MM.1S (cell line): ENCODE results near the gene BYSL.

Experiments used
- DNase-seq: peaks from one replicate; pipeline ENCODE4 v3.0.0-alpha.2; 2015
- H2AFZ ChIP-seq: fragments of 300-600 bp; sonication (generic); 2 replicates; pipeline ENCODE4 v1.6.0; 2016; ENCODE audit warnings: antibody characterized with exemption, low read length
- H3F3A ChIP-seq: fragments of 300-600 bp; sonication (generic); 2 replicates; pipeline ENCODE4 v1.6.1; 2016; ENCODE audit warnings: mild to moderate bottlenecking, antibody characterized with exemption, low read length, moderate library complexity, mixed read lengths; ENCODE audit not compliant: insufficient read depth
- H3K27ac ChIP-seq: fragments of 300-600 bp; sonication (generic); 2 replicates; pipeline ENCODE4 v1.5.1; 2016; ENCODE audit warnings: mild to moderate bottlenecking, low read length
- H3K27me3 ChIP-seq: fragments of 300-600 bp; sonication (generic); replicated peaks from 2 replicates; pipeline ENCODE4 v1.6.0; 2016; ENCODE audit warnings: low read length; ENCODE audit not compliant: insufficient read depth
- H3K36me3 ChIP-seq: fragments of 300-600 bp; sonication (generic); replicated peaks from 2 replicates; pipeline ENCODE4 v1.6.1; 2016; ENCODE audit warnings: mild to moderate bottlenecking, low read length, mixed read lengths; ENCODE audit not compliant: insufficient read depth
- H3K4me1 ChIP-seq: fragments of 300-600 bp; sonication (generic); 2 replicates; pipeline ENCODE4 v1.6.1; 2016; ENCODE audit warnings: low read length, mixed read lengths
- H3K4me2 ChIP-seq: fragments of 300-600 bp; sonication (generic); 2 replicates; pipeline ENCODE4 v1.6.0; 2016; ENCODE audit warnings: low read depth, low read length
- H3K4me3 ChIP-seq: fragments of 300-600 bp; sonication (generic); 2 replicates; pipeline ENCODE4 v1.5.1; 2016; ENCODE audit warnings: low read length, mixed read lengths
- H3K79me2 ChIP-seq: fragments of 300-600 bp; sonication (generic); 2 replicates; pipeline ENCODE4 v1.6.1; 2016; ENCODE audit warnings: mixed run types, low read length, mixed read lengths
- H3K9ac ChIP-seq: fragments of 300-600 bp; sonication (generic); 2 replicates; pipeline ENCODE4 v1.6.1; 2016; ENCODE audit warnings: low read length, mixed read lengths
- H3K9me2 ChIP-seq: fragments of 300-600 bp; sonication (generic); replicated peaks from 2 replicates; pipeline ENCODE4 v1.6.1; 2016; ENCODE audit warnings: mild to moderate bottlenecking, low read length, mixed read lengths; ENCODE audit not compliant: insufficient read depth
- H3K9me3 ChIP-seq: fragments of 300-600 bp; sonication (generic); replicated peaks from 2 replicates; pipeline ENCODE4 v1.6.1; 2016; ENCODE audit warnings: mild to moderate bottlenecking, low read length, mixed read lengths; ENCODE audit not compliant: insufficient read depth
- H4K20me1 ChIP-seq: fragments of 300-600 bp; sonication (generic); 2 replicates; pipeline ENCODE4 v1.6.1; 2016; ENCODE audit warnings: mild to moderate bottlenecking, low read length, moderate library complexity, mixed read lengths; ENCODE audit not compliant: insufficient read depth
- EZH2 ChIP-seq: fragments of 300-600 bp; sonication (generic); optimal IDR thresholded peaks from 2 replicates; pipeline ENCODE3; 2017; ENCODE audit warnings: low read depth, mild to moderate bottlenecking, antibody characterized with exemption, low read length, mixed read lengths
- EZH2phosphoT487 ChIP-seq: fragments of 300-600 bp; sonication (generic); IDR thresholded peaks from 2 replicates; pipeline ENCODE4 v1.6.1; 2018; ENCODE audit warnings: antibody characterized with exemption, low read length
- TF ChIP-seq, protein P1 (sequence below): fragments of 300-600 bp; sonication (generic); IDR thresholded peaks from 2 replicates; pipeline ENCODE4 v1.5.1; 2016; ENCODE audit warnings: antibody characterized with exemption, low read length, mixed read lengths

Gene BYSL

DNA sequence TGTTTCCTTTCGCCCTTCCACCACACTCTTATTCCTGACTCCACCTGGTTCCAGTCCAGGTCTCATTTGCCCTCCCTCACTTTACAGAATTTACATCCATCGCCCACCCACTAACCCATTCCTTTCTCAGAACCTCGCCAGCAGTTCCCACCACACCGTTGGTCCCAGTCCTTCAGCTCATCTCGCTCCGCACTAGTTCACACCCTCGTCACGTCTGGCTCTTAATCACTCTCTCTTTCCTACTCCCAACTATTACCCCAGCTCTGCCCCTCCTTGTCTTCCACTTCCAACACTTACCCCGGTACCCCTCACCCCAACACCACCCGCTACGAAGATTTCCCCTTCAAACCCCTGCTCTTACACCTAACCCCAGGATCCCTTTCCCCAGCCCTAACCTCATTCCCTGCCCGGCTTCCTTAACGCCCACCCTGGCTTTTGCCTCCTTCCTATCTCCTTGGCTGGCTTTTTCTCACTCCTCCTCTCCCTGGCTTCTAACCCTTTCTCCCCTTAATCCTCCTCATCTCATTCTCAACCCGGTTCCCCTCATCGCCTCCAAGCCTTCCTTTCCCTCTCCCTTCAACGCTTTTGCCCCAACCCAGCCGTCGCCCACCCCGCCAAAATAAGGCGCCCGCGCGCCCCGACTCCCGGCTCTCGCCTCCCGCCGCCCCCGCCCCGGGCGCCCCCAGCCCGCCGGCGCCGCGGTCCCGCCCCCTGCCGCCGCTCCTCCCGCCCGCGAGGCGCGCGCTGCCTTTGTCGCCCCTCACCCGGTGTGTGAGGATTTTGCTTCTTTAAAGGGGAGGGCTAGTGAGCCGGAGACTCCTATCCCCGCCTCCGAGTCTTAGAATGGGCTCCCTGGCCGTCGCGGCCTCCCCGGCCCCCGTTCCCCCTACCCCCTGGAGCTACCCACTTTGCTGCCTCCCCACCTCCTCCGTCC, 26.7 kb upstream of the BYSL start:
- Histone ChIP-seq H4K20me1 (no peaks in the 10 kb centered on the region), H3K27me3 (no peaks in the 10 kb centered on the region), H3K9me3 (no peaks in the 10 kb centered on the region), H3K27ac (no peak overlapping the region), H3K36me3 (no peaks in the 10 kb centered on the region), H2AFZ (peak overlapping the region; percentile 49; the same call in 1 of the 2 replicates), H3K4me3 (peak overlapping the region; percentile 72), H3K4me2 (peak overlapping the region; percentile 98), H3K9me2 (no peaks in the 10 kb centered on the region), H3F3A (peaks cover 14% of the 10 kb centered on the region), H3K4me1 (peaks cover 9% of the 10 kb centered on the region), H3K9ac (peak overlapping the region; percentile 72), H3K79me2 (peaks cover 39% of the 10 kb centered on the region)
- no peak for DNase-seq
- TF ChIP-seq, protein P1, sequence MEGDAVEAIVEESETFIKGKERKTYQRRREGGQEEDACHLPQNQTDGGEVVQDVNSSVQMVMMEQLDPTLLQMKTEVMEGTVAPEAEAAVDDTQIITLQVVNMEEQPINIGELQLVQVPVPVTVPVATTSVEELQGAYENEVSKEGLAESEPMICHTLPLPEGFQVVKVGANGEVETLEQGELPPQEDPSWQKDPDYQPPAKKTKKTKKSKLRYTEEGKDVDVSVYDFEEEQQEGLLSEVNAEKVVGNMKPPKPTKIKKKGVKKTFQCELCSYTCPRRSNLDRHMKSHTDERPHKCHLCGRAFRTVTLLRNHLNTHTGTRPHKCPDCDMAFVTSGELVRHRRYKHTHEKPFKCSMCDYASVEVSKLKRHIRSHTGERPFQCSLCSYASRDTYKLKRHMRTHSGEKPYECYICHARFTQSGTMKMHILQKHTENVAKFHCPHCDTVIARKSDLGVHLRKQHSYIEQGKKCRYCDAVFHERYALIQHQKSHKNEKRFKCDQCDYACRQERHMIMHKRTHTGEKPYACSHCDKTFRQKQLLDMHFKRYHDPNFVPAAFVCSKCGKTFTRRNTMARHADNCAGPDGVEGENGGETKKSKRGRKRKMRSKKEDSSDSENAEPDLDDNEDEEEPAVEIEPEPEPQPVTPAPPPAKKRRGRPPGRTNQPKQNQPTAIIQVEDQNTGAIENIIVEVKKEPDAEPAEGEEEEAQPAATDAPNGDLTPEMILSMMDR = no peak
- TF ChIP-seq EZH2 (no peak), EZH2phosphoT487 (no peak)

DNA sequence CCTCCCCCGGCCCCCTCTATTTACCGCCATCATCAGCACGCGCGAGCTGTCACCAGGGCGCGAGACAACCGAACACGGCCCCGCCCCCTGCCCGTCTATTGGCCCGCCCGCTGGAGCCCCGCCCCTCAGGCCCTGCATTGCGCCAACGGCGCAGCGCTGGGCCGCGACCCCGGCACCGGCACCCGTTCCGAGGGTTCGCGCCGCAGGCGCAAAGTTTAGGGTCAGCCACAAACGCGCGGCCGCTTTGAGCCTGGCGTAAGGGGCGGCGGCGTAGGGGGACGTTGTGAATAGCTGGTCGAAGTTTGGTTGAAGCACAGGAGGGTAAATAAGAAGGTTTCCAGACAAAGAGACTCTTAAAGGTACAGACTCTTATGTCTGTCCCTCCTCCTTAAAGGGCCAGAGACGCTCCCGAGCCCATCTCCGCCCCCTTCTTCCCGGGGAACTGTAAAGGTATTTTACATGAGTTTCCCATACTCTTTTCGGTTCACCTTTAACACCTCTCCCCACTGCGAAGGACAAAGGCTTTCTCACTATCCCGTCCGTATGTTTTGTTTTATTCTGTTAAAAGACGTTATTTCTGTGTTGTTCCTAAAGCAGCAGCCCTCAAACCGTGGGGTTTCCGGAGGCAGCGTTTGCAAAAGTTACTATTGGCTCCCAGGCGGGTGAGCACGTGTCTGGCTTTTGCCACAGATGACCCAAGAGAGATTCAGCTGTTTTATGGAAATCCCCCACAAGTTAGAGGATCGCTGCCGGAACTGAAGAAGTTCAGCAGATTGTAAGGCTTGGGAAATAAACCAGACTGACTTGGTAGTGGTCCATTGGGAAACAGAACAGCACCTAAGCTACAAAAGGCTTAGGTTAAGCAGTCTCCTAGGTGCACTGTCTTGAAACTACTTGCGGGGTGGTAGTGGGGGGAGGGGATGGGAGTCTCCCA, 25.7 kb upstream of the BYSL start, which contains the start of gene USP49:
Gene USP49, minus strand, starts transcription at position 76 of the 934 bp plus-strand sequence. CDS start 88,392 bp downstream, outside the sequence.
- peaks cover 9% of the 10 kb centered on the region for H3K4me1 ChIP-seq
- TF ChIP-seq, protein P1 = no peak
- TF ChIP-seq EZH2 (no peak), EZH2phosphoT487 (no peak)
- no peaks in the 10 kb centered on the region for H4K20me1 ChIP-seq
- peak within 1 kb of the TSS; percentile 84 for H3K27ac ChIP-seq
- H3K9me2 ChIP-seq = no peaks in the 10 kb centered on the region
- H2AFZ ChIP-seq = peak within 1 kb of the TSS; percentile 49
- H3K4me3 ChIP-seq = peak within 1 kb of the TSS; percentile 72
- H3K9me3 ChIP-seq = no peaks in the 10 kb centered on the region
- peak; percentile 90 for DNase-seq
- H3K36me3 ChIP-seq = no peaks in the 10 kb centered on the region
- H3F3A ChIP-seq = peaks cover 14% of the 10 kb centered on the region
- H3K4me2 ChIP-seq = peak within 1 kb of the TSS; percentile 98
- no peaks in the 10 kb centered on the region for H3K27me3 ChIP-seq
- H3K79me2 ChIP-seq = peaks cover 35% of the 10 kb centered on the region
- peak within 1 kb of the TSS; percentile 72 for H3K9ac ChIP-seq

DNA sequence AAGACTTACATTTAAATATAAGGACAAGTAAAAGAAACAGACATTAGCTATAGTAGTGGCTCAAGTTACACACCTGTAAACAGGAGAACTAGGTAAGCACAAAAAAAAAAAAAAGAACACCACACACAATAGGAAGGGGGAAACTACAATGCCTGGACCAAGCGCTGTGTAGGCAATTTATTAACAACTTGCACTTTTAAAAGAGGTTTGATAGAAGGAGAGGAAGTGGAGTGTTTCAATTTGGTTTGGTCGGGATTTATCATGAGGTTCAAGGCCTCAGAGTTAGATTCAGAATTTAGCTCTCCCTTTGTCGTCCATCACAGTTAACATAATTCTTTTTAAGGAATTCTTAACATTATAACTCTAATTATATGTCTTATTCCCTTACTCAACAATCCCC, 25.0 kb upstream of the BYSL start:
- TF ChIP-seq, protein P1 = no peak
- no peak for TF ChIP-seq EZH2
- no peak for TF ChIP-seq EZH2phosphoT487
- Histone ChIP-seq H3K27me3 (no peaks in the 10 kb centered on the region), H3K9ac (peak overlapping the region; percentile 70), H3K4me1 (peaks cover 9% of the 10 kb centered on the region), H3K79me2 (peaks cover 34% of the 10 kb centered on the region), H3K4me3 (peak overlapping the region; percentile 72), H3F3A (peaks cover 14% of the 10 kb centered on the region), H2AFZ (peak overlapping the region; percentile 46; the same call in 1 of the 2 replicates), H3K36me3 (no peaks in the 10 kb centered on the region), H3K9me2 (no peaks in the 10 kb centered on the region), H3K9me3 (no peaks in the 10 kb centered on the region), H4K20me1 (no peaks in the 10 kb centered on the region), H3K4me2 (peak overlapping the region; percentile 76), H3K27ac (peak overlapping the region; percentile 84)
- DNase-seq = no peak
